Daoy (cell line): ENCODE results near the gene ATP9B. TPM values are rescaled to one million over a fixed set of nuclear protein-coding genes. Genes with fewer than 3 reads are reported as not detected.

Experiments
- DNase-seq: peaks from one replicate; pipeline ENCODE4 v3.0.0-alpha.2; 2015; ENCODE audit warnings: low read depth
- total RNA-seq: library from RNA; depleted of rRNA; stranded (reverse); fragments of >200 nt; shearing (Covaris generic); gene quantifications from 2 replicates; pipeline ENCODE4 v1.2.3, GENCODE V29; 2014

The ATP9B gene
- total RNA-seq, 1 experiment from 2014 or later = 8.2 TPM

DNA sequence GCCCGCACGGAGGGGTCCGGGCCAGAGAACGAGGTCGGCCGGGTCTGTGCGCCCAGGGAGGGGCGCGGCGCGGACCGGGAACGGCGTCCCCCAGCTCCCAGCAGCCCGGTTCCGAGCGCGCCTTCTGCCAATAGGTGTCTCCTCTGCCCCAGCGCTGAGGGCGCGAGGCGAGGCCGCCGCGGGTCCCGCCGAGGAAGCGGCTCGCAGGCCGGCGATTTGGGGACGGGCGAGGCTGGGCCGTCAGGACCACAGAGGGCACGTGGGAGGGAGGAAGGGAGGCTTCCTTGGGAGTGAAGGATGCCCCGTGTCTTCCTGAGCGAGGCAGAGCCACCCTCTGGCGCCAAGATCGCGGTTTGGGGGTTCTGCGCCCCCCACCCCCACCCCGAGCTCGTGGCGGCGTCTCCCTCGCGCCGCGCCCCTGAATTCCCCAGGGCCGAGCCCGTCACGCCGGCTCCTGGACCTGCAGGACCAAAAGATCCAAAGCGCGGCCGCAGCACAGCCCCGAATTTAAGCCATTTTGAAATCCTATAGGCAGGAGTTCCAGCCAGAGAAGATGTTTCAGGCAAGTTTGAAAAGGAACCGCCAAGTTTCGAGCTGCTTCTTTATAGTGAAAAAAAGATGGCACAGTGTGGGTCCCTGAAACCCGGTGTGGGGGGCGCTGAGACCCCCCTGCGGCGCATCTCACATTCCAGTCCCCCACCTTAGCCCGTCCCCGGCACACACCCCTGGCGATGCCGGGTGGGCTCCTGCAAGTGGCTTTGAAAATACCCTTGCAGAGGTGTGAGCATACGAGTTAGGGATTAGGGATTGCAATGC lies 327.4 kb downstream of the ATP9B start:
- peak; percentile 64 for DNase-seq

DNA sequence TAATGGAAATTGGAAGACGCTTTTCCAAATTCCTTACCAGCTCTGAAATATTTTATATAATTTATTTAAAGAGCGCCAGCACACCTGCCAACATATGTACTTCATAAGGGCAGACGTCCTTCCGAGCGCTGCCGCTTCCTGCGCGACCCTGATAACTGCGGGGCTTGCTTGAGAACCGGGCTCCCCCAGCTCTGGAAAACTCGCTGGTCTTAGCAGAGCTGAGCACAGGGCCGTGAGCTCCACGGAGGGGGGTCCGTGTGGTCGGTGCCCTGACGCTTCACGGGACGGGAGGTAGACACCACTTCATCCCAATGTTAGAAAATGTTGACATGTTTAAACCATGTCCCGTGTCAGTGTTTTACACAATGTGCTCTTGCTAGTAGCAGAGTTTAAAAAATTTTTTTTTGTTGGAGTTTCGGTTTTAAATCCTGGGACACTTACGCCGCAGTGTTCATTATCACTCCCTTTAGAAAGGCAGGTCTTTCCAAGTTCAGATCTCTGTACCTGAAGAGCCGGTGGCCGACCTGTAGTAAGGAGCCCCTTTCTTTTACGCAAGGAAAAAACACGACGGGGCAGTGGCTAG lies 328.1 kb downstream of the ATP9B start:
- DNase-seq = no peak

DNA sequence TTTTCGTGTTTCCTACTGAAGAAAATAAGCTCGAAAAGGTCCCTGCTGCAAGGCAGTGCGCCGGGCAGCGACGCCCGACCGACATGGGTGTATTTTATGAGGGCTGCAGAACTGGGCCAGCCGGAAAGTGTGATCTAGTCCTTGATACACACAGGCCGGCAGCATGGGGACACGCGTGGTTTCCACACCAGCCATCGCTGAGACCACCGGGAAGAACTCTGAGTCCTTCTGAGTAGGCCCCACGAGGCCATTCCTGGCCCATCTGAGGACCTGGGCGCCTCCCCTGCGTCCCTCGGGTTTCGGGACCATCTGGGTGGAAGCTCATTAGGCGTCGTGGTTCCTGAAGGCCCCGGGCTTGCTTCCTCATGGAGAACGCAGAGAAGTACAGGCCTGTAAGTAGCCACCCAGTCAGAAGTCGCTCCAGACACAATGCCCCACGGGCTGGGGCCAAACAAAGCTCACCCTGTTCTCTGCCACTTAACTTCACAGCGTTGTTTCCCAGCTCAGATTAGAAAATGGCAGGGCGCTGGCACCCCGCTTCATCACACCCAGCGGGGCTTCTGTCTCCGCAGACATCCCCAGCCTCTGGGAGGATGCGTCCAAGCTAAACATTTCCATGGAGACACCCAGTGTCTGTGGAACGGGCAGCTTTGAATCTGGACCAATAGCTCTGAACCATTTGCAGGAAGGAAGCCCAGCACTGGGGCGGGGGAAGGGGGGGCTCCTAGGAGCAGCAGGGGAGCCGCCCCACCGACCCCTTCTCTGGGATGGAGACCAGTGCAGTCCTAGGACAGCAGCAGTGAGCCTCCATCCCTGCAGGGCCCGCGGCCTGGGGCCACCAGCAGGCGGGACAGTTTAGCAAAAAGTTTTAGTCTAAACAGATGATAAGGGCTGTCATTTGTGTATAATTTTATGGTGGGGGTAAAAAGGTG lies 328.9 kb downstream of the ATP9B start:
- no peak for DNase-seq

DNA sequence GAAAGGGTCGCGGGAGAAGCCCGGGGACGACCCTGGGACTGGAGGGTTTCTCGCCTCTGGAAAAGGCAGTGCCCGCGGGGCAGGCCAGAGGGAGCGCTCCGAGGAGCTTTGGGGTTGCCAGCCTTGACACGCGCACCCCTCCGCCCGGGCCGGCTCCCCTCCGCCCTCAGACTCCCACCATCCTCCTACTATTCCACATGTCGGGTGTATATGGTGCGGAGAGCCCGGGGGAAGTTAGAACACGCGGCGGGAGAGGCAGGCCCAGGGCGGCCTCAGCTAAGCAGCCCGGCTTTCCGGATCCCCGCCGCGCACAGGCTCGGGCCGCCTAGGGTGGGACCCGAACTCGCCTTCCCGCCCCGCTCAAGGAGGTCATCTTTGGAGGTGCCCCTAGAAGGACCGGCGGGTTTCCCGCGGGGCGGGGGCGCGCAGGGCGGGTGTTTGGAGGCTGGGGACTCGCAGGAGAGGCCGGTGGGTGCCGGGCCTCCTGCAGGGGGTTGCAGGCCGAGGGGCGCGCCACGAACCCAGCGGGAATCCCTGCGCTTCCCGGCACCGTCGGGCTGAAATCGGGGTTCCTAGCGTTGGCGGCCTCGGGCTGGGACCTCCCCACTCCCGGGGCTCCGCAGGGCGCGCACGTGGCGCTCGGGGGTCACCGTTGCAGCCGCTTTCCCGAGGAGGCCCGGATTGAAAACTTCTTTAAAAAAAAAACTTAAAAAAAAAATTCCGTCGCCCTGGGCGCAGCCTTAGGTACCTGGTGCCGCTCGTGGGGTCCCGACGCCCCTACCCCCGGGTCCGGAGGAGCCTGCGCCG lies 330.3 kb downstream of the ATP9B start:
- no peak for DNase-seq

DNA sequence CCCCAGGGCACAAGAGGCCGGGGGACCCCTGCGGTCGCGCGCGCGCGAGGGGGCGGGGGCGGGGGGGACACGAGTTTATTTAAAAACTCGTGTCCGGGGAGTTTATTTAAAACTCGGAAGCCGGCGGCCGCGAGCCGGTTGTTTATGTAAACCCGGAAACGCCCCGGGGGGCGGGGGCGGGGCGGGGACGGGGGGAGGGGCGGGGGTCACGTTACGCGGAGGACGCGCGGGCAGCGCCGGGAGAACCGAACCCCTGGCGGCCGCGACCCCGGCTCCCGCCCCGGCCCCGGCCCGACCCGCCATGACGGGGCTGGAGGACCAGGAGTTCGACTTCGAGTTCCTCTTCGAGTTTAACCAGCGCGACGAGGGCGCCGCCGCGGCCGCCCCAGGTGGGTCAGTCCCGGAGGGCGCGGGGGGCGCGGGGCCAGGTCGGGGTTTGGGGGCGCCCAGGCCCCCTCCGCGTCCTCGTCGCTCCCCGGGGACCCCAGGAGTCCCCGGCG lies 330.9 kb downstream of the ATP9B start:
- DNase-seq = no peak

DNA sequence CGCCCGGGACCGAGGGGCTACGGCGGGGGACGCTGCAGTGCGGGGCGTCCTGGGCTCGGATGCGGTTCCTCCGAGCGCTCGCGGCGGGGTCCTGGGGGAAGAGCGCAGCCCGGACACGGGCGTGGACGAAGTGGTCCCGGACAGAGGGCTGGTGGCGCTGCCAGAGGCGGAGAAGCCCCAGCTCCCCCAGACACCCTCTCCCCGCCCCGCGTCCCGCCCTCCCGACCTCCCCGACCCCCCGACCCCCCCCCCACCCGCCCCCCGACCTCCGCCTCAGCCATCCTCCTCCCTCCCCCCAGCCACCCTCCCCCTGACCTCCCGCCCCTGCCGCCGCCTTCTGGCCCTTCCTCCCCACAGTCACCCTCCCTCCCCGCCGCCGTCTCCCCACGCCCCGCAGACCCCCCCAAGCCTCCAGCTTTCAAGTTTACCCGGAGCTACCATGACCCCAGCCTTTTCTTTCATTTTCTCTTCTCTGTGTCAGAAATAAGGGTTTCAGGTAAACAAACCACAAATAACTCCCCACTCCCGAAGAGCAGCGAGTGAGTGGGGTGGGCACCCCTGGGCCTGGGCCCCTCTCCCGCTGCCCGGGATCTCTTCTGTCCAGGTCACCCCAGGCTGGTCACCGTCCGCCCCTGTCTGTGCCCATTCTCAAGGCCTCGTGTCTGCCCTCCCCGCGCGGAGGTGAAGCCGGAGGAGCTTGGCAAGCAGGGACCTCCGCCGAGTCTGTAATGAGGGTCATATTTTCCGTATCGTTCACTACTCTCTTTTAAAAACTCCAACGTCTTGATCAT lies 331.6 kb downstream of the ATP9B start:
- no peak for DNase-seq

DNA sequence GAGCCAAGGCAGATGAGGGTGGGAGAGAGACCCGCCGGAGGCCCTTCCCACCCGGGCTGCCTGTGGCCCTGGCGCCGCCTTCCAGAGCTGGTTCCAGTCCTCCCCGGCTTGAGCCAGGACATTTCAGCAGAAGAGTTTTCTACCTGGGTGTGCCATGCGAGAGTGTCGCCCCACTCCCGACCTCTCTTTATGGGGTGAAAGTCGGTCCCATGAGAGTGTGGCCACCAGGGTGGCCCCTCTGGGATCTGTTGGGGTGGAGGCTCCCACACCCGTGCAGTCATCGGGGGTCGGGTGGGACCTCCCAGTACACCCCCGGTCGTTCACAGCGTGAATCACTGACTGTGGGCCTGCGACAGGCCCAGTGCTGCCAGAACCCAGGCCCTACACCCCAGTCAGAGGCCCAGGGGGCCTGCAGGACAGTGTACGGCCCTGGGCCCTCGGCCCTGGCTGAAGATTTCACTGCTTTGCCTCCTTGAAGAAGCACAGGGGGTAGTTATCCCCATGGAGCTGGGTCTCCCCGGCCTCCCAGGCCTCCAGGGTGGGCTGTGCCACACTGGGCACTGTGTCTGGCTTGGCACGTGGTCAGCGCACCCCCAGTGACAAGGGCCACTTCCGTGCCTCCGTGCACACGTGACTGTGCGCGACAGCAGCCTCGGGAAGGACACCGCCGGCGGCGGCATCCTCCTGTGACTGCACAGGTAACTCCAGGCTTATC lies 332.5 kb downstream of the ATP9B start:
- DNase-seq = no peak

DNA sequence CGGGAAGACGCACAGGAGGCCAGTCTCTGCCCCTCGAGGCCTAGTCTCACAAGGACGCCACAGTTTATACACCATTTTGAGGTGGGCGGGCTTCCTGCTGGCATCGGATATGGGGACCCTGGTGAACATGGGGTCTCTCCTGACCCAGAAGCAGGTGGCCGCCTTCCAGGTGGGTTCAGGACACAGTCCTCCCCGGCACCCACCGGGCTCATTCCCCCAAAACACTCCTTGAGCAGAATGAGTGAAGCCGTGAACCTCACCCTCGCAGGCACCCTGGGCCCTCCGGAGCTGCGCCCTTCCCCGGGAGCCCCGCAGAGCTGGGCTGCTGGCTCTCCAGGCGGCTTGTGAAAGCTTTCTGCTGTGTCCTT lies 333.0 kb downstream of the ATP9B start:
- no peak for DNase-seq

DNA sequence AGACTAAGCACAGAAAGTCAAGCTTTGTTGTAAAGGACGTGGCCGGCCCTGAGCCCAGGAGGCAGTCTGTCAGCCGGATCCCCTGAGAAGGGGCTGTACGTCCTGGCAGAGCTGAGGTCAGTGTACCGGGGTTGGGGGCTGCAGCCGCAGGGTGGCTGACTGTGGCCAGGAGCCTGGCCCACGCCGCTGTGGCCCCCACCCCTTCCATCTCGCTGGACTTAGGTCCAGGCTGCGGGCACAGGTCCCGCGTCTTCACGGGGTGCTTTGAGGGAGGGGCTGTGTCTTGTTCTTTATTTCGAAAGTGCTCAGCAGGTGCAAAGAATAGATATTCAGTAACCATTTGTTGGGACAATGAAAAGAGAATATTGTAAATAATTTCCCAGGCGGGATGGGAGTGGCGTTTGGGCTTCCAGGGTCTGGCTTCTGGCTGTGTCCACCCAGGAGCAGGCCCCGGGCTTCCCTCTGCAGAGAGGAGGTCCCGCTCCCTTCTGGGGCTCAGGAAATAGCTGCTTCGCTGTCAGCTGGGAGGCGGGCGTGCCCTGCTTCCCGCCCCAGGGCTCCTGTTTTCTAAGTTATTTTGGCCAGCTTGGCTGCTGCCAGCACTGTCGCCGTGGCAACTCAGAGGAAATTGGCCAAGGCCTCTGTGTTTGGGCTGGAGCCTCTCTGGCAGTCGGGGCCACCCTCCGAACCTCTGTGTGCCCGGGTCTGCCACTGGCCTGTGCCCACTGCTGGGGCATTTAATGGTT lies 334.0 kb downstream of the ATP9B start:
- DNase-seq = peak; percentile 32

DNA sequence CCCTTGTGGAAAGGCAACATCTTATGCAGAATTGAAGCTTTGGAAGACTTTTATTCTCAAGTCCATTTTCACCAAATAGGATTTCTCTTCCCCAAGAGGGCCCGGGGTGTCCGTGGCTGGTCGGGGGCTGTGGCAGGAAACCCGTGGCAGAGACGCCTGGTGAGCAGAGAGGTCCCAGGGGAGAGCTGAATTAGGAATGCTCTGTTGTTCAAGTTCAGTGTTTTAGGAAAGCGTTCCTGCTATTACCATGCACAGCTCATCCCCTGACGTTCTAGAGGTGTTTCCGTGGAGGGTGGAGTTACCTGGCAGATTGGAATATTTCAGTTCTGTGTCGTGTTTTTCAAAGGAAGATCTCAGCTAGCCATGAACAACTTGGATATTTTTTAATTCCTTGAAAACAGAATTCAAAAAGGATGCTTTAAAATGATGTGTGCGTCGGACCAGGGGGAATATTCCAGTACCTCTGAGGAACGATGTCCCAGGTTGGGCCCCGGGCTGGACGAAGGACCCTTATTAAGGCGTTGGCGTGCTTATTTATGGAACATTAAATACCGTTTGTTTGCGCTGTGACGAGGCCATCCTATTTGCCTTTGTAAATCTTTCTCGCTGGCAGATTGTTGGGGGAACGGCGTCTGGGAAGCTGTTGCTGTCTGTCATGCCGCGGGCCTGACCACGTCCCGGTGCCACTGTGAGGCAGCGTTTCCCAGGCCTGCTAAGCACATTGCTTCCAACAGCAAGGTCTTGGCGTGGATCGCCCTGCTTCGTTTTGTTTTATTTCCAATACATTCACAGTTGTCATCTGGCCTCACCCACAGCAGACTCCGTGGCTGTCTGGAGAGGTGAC lies 334.8 kb downstream of the ATP9B start:
- DNase-seq = no peak

DNA sequence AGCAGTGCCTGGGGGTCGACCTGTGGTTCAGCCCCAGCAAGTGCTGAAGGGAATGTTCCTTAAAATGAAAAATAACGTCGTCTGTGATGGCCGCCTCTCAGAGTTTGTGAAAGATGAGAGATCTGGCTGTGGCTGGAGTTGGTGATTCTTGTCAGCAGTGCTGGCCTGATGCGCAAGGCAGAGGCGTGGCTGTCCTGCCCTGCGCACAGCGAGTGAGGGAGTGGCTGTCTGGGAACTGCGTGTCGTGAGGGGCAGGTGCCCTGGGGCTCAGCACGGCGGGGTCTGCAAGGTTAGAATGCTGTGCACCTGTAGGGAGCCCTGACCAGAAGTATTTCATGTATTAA lies 335.3 kb downstream of the ATP9B start:
- no peak for DNase-seq

DNA sequence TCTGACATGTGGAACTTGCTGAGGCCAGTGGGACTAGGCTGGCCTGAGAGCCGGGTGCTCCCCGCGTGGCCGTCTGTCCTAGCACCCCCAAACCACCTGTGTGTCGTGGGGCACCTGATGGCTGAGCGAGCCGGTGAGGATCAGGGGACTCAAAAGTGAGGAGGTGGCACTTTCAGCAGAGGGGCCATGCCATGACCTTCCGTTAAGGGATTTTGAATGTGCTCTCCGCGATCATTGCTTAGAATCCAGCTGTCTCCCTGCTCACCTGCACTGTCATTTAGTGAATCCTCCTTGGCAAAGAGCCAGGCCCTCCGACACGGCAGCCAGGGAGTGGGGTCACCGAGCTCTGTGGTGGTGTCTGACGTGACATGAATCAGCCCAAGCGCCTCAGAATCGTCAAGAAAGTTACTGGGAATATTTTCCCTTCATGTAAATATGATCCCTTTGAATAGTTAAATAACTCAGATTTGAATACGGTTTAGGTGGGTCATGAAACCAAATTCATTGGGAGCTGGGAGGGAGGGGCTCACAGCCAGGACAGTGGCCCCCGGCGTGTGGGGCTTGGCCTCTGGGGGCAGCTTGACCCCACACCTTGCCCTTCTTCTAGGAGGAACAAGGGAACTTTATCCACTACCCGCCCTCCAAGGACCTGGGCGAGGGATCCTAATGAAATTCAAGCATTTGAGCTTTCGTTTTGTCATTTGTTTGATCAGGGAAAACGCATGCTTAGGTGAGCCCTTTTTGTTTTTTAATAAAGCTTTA lies 336.0 kb downstream of the ATP9B start:
- DNase-seq = no peak

DNA sequence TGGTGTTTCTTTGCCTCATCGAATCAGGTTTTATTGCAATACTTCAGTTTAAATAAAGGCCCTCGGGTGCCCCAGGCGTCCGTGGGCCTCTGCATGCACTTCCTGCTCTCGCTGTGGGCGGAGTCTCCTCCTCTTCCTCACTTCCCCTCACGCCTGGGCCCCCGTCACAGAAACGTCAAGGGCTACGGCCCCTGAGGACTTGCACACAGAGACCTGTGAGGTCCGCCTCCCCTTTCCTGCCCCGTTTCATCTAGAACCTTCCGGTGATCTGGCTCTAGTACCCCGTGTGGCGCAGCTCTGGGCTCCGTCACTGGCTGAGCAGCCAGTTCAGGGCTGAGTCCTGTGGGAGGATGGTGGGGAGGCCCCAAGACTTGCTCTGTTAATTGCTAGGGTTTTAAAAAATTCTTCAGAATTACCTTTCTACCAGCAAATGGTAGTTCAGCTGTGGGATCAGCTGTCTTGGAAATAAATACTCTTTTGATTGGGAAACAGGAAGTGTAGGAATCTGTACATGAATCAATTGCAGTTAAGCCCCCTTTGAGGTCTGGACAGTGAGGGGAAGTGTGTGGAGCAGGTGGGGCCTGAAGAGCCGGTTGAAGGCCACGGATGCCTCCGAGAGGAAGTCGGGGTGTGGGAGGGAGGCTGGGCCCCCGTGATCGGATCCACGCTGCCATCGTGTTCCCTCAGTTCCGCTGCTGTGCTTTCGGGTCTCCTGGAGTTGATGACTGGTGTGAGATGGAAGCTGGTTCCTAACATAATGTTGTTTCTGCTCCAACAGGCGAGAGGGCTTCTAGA lies 336.8 kb downstream of the ATP9B start:
- no peak for DNase-seq

DNA sequence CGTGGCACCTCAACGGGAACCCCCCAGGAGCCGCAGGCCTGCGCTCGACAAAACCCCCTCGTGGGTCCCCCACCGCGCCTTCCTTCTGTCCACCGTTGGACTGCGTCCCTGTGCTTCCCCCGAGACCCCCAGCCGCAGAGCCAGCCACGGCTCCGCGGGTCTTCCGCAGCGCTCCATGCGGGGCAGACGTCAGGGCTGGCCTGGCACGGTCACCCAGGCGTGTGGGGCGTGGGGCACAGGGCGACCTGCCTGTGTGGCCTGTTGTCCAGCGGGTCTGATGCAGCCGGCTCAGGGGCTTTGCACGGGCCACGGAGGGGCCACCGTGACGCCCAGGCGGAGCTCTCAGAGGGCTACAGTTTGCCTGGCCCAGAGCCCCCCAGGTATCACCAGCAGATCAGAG lies 337.5 kb downstream of the ATP9B start:
- no peak for DNase-seq

DNA sequence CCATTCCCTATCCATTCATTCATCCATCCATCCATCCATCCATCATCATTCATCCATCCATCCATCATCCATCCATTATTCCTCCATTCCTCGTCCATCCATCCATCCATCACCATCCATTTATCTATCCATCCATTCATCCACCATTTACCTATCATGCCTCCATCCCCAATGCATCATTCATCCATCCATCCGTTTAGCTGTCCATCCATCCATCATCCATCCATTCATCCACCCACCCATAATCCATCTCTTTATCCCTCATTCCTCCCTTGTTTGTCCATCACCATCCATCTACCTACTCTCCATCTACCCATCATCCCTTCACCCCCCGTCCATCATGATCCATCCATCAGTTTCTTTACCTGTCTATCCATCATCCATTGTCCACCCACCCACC lies 340.1 kb downstream of the ATP9B start:
- DNase-seq = no peak

DNA sequence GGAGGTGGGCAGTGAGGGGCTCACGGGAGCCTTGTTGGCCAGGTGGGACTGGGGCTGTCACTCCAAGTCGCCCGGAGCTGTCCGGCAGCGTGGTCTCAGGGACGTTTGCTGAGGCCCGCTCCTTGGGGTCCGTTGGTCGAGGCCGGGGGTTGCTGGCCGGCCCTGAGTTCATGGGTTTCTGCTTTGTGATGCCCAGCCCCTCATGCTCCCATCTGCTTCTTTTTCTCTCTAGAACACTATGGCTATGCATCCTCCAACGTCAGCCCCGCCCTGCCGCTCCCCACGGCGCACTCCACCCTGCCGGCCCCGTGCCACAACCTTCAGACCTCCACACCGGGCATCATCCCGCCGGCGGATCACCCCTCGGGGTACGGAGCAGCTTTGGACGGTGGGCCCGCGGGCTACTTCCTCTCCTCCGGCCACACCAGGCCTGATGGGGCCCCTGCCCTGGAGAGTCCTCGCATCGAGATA lies 341.0 kb downstream of the ATP9B start:
- DNase-seq = no peak
